ENCODE measurements around the gene PPIG.
"Not testable (repeated sequence)": the region's sequence is repeated elsewhere in the genome, so short reads cannot be mapped to it uniquely, and the experiment has no call there.

PPIG gene

DNA sequence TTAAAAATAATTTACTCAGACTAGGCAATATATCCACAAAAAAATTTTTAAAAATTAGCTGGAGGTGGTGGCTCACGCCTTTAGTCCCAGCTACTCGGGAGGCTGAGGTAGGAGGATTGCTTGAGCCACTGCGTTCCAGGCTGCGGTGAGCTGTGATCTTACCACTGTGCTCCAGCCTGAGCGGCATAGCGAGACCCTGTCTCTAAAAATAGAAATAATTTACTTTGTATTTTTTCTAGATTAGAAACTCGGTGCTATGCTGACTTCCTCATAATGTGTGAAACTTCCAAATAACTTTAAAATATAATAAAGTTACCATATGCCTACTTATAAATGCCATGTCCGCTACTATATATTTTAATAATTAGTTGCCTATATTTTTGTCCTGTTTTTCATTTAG is 6.7 kb downstream of the PPIG start:
- DNase-seq (ENCODE audit: low read depth in 2 of 2): no peak

DNA sequence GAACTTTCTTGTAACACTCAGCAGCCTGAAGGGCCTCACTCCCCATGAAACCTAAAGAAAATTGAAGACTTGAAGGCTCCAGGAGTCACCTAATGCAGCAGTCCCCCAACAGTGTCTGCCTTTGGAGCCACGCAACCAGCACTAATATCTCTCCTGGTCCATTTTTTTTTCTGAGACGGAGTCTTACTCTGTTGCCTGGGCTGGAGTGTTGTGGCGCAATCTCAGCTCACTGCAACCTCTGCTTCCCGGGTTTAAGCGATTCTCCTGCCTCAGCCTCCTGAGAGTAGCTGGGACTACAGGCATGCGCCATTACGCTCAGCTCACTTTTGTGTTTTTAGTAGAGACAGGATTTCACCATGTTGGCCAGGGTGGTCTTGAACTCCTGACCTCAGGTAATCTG is 12.4 kb downstream of the PPIG start:
- not testable (repeated sequence) for DNase-seq (ENCODE audit: low read depth in 2 of 2)

DNA sequence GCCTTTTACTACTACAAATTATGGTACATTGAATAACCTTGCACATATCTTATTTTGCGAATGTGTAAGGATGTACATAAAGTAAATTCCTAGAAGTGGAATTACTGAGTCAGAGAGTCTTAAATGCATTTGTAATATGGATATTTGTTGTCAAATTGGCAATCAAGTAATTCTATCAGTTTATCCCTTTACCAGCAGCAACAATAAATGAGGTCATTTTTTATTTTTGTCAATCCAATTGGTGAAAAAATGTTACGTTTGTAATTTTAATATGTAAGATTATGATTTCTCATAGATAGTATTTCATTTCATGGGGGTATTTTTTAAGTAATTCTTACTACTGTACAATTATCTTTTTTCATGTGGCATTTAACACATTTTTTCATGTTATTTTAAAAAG is 14.8 kb downstream of the PPIG start:
- DNase-seq (ENCODE audit: low read depth in 2 of 2): no peak

DNA sequence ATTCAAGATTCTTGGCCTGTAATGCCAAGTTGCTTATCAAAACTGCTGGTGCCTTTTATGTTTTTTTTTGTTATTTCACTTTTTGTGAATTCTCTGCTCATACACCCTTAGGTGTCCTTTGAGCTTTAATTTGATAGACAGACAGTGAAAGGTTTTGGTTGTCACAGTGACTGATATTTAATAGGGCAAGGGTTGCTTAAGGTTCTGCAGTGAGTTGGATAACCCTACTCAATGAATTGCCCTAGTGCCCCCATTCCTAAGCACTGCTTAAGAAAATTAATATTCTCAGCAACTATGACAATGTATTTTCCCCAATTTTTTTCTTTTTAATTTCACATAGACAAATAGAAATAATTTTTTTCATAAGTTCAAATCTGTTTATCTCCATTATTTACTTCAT is 15.4 kb downstream of the PPIG start:
- DNase-seq (ENCODE audit: low read depth in 2 of 2): no peak

DNA sequence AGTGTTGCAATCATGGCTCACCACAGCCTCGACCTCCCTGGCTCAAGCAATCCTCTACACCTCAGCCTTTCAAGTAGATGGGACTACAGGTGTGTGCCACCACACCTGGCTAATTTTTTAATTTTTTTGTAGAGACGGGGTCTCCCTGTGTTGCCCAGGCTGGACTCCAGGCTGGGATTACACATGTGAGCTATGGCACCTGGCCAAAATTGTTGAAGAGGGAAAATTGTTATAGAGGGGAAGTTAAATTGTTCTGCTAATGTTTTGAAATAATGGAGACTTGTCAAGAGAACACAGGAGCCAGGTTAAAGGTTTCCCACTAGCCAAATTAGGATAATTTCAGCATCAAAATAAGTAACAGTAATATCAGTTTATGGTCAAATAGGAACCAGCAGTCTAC is 25.1 kb downstream of the PPIG start:
- no peak for DNase-seq (ENCODE audit: low read depth in 2 of 2)

DNA sequence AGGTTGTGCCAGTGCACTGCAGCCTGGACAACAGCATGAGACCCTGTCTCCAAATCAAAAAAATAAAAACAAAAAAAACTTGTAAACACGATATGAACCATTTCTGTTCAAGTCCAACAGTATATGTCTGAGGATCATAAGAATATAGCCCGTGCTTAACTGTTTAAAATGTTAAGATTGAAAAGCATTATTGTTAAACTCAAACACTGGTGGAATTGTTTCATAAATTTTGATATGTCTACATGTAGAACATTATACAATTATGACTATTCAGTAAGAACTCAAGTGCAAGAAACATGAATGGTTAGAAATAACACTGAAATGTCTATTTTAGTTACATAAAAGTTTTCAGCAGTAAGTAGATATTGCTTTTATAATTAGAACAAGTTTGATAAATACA is 29.7 kb downstream of the PPIG start:
- no peak for DNase-seq (ENCODE audit: low read depth in 2 of 2)

DNA sequence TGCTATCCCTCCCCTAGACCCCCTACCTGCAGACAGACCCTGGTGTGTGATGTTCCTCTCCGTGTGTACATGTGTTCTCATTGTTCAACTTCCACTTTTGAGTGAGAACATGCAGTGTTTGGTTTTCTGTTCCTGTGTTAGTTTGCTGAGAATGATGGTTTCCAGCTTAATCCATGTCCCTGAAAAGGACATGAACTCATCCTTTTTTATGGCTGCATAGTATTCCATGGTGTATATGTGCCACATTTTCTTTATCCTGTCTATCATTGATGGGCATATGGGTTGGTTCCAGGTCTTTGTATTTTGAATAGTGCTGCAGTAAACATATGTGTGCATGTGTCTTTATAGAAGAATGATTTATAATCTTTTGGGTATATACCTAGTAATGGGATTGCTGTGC is 31.8 kb downstream of the PPIG start:
- DNase-seq (ENCODE audit: low read depth in 2 of 2): not testable (repeated sequence)

DNA sequence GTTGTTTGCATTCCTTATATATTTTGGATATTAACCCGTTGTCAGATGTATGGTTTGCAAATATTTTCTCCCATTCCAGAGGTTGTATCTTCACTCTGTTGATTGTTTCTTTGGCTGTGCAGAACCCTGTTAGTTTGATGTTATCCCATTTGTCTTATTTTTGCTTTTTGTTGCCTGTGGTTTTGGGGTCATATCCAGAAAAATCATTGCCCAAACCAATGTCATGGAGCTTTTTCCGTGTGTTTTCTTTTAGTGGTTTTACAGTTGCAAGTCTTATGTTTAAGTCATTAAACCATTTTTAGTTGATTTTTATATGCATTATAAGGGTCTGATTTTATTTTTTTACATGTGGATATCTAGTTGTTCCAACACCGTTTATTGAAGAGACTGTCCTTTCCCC is 35.8 kb downstream of the PPIG start:
- no peak for DNase-seq (ENCODE audit: low read depth in 2 of 2)

DNA sequence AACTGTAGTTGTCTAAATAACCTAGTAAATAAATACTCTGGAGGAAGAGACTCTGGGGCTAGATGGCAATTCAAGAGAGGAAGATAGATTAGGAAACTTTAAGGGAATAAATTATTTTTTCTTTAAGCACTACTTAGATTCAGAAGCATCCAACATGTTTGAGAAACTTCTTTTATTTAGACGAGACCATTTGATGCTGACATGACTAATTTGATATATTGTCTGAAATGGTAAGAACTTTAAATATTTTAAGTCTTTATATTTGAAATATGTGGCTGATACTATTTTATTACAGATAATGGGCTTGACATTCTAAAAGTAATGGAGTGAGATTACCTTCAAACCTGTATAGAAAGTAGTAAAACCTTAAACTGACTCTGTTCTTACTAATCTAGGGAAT is 36.4 kb downstream of the PPIG start:
- DNase-seq (ENCODE audit: low read depth in 2 of 2): no peak

DNA sequence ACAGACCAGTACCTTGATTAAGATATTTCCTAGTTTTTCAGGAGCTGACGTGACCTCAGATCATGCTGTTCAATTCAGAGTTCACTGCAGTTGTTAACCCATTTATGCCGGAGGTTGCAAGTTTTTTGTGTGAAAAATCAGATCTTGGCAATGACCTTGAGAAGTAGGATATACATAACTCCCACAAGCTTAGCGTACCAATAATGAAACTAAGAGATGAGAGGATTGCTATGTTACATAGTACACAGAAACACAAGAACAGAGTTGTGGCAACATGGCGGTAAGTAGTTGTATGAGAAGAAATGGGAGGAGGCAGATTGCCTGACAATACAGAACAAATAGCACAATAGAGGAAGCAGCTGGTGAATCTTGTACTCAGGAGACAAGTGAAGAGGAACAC is 39.1 kb downstream of the PPIG start:
- DNase-seq (ENCODE audit: low read depth in 2 of 2): no peak

DNA sequence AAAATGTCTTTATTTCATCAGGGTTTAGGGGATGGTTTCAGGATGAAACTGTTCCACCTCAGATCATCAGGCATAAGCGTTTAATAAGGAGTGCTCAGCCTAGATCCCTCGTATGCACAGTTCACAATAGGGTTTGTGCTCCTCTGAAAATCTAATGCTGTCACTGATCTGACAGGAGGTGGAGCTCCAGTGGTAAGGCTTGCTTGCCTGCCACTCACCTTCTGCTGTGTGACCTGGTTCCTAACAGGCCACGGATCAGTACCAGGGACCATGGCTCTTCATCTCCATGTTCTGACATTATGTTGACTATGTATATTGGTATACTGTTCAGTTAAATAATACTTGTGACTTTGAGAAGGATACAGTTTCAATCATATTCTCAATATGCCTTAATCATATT is 41.6 kb downstream of the PPIG start:
- DNase-seq (ENCODE audit: low read depth in 2 of 2): no peak

DNA sequence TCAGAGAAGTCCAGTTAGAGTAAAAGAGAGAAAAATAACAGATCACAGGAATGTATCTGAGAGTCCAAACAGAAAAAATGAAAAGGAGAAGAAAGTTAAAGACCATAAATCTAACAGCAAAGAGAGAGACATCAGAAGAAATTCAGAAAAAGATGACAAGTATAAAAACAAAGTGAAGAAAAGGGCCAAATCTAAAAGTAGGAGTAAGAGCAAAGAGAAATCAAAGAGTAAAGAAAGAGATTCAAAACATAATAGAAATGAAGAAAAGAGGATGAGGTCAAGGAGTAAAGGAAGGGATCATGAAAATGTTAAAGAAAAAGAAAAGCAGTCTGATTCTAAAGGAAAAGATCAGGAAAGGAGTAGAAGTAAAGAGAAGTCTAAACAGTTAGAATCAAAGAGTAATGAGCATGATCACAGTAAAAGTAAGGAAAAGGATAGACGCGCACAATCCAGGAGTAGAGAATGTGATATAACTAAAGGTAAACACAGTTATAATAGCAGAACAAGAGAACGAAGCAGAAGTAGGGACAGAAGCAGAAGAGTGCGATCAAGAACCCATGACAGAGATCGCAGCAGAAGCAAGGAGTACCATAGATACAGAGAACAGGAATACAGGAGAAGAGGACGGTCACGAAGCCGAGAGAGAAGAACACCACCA is 52.4 kb downstream of the PPIG start:
- no peak for DNase-seq (ENCODE audit: low read depth in 2 of 2)

DNA sequence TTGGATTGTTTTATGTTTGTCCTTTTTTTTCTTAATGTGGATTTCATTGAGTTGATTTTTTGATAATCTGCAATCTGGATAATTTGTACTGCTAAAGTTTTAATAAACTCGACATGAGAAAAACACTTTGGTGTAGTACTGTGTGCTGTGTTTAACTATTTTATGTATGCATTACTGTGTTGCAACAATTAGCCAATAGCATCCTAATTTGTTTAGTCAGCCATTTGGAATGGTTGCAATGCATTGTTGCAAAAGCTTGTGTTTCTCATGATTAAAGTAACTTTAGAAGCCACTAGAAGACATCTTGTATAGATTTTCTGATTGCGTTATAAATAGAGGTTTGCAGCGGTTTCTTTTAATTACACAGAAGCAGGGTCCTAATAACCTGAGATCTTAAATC is 53.5 kb downstream of the PPIG start:
- no peak for DNase-seq (ENCODE audit: low read depth in 2 of 2)

DNA sequence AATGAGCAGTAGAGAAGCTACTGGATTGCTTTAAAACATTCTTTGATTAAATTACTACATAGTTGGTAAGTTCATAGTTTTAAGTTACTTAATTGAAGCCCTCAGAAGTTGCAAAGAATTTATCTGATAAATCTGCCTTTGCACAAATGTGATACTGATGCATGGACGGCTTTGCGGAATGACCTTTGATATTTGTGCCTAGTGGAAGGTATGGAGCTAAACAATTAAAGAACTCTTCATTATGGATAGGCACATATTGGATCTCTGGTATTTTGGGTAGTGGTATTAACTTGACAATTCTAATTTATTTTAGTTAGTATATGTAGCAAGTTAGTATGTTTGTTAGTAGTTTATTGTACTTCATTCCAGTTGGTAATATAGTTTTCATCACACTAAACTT is 56.0 kb downstream of the PPIG start:
- DNase-seq (ENCODE audit: low read depth in 2 of 2): no peak

DNA sequence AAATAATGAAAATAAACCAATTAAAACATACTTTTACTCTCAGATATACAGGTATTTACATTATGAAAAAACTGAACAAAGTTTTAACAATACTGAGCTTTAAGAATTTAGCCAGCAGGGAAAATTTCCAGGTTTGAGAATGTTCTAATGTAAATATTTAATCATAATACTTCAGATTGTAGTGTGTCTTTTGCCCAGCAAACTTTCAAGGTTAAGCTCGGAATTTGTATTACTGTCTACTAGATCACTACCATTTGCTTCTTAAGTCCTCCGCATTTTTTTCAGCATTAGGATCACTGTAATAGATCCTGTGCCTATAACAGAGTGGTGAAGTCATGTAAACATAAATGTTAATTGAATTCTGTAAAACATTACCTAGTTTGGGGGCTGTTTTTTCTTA is 57.3 kb downstream of the PPIG start:
- no peak for DNase-seq (ENCODE audit: low read depth in 2 of 2)

DNA sequence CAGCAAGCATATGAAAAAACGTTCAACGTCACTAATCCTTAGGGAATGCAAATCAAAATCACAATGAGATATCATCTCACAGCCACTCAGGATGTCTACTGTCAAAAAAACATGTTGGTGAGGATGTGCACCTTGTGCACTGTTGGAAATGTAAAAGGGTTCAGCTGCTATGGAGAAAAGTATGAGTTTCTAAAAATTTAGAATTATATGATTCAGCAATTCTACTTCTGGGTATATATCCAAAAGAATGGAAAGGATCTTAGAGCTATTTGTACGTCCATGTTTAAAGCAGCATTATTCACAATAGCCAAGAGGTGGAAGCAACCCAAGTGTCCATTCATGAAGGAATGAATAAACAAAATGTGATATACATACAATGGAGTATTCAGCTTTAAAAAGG is 60.0 kb downstream of the PPIG start:
- DNase-seq (ENCODE audit: low read depth in 2 of 2): no peak

DNA sequence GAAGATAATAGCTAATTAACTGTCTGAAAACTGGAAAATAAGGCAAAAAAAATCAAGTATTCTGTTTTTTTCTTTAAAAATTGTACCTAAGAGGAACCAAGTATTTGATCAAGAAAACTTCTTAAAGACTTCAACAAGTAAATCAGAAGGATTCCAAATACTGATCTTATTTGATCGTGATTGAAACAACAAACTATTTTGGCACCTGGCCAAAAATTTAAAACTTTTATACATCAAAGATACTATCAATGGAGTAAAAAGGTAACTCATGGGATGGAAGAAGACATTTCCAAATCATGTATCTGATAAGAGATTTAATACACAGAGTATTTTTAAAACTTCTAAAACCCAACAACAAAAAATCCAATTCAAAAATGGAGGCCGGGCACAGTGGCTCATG is 63.3 kb downstream of the PPIG start:
- no peak for DNase-seq (ENCODE audit: low read depth in 2 of 2)

DNA sequence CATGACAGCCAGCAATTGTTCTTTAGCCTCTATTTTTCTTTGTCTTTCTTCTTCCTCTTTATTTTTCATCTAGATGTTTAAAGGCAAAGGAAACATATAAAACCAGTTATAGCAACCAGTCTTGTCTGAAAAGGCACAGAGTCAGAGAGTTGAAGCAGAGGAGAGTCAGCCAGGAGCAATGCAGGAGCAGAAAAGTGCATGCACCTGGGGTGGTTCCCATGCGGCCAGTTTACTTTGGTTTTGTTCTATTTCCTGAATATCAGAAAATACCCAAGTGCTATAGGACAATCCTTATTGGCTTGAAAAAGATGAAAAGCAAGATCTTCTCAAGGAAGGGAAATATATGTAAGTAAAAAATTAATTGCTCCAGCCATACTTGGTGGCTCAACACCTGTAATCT is 65.1 kb downstream of the PPIG start:
- no peak for DNase-seq (ENCODE audit: low read depth in 2 of 2)

DNA sequence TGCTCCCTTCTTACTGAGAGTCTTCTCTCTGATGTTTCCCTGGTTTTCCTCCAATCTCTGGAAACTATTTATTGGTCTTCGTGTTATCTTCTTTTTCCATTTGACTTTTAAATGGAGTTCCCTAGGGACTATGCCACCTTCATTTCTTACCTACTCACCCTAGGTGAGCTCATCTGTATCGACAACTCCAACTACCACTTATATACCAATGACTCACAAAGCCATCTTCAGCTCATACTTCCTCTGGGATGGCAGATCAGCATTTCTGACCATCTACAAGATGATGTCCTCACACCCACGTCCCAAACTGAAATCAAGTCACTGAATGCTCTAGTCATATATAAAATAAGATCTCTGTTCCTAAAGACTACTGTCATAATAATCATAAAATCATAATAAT is 69.5 kb downstream of the PPIG start:
- no peak for DNase-seq (ENCODE audit: low read depth in 2 of 2)

DNA sequence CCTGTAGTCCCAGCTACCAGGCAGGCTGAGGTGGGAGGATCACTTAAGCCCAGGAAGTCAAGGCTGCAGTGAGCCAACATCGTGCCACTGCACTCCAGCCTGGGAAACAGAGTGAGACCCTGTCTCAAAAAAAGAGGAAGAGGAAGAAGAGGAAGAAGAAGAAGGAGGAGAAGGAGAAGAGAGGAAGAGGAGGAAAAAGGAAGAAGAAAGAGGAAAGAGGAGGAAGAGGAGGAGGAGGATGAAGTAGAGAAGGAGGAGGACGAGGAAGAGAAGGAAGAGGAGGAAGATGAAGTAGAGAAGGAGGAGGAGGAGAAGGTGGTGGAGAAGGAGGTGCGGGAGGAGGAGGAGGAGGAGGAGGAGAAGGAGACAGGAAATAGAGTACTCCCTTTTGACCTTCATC is 72.0 kb downstream of the PPIG start:
- DNase-seq (ENCODE audit: low read depth in 2 of 2): no peak

DNA sequence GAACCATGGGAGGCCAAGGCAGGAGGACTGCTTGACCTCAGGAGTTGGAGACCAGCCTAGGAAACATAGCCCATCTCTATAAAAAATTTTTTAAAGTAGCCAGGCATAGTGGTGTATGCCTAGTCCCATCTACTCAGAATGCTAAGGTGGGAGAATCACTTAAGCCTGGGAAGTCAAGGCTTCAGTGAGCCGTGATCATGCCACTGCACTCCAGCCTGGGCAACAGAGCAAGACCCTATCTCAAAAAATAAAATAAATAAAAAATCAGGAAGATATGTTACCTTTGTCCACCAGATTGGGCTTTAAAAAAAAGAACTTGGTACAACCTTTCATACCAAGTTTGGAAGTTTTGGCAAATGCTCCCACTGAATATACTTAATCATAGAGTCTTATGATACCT is 74.7 kb downstream of the PPIG start:
- DNase-seq (ENCODE audit: low read depth in 2 of 2): no peak

DNA sequence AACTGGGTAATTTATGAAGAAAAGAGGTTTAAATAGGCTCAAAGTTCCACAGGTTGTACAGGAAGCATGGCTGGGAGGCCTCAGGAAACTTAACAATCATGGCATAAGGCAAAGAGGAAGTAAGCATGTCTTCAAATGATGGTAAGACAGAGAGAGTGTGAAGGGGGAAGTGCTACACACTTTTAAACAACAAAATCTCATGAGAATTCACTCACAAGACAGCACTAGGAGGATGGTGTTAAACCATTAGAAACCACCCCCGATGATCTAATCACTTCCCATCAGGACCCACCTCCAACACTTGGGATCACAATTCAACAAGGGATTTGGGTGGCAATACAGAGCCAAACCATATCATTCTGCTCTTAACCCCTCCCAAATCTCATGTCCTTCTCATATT is 75.2 kb downstream of the PPIG start:
- DNase-seq (ENCODE audit: low read depth in 2 of 2): no peak

DNA sequence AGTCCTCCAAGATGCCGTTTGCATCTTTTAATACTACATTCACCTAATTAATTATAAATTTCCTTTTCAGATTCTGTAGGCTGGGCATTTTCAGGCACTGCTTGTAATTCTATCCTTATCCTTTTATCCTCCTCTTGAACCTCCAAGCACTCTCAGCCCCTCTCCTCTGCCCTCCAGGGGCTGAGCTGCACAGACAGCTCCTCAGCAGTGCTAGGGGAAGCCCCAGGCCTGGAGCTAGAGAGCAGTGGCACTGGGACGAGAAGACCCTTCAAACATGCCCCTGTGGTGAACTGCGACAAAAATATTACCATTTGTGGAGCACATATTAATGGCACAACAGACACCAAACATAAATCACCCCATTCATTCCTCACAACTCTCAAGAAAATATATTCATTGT is 77.1 kb downstream of the PPIG start:
- no peak for DNase-seq (ENCODE audit: low read depth in 2 of 2)

DNA sequence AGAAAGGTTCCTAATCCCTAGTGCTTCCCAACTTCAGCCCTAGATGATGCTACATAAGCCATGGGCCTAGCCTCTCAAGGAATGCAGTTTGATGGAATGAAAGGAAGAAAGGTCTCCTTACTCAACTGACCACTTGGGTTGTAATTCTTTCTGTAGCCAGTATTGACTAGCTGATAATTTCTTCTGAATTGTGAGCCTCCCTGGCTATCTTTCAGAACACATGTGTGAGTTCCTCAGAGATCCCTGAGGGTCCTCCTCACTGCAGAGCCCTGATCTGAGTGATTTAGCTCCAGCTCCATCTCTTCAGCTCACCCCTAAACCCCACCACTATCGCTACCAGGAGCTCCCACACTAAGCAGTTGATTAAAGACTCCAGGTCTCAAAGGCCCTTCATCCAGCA is 78.6 kb downstream of the PPIG start:
- DNase-seq (ENCODE audit: low read depth in 2 of 2): no peak

DNA sequence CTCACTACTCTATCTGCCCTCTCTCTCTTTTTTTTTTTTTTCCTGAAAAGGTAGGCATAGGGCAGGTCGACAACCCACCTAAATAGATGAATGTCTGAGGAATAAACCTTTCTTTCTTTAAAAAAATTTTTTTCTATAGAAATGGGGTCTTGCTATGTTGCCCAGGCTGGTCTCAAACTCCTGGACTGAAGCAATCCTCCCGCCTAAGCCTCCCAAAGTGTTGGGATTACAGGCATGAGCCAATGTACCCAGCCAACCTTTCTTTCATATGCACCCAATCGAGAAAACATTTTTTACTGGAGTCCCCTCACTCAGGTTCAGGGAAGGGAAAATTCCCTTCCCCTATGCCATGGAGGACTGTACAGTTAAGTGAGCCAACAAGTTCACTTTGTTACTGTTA is 79.1 kb downstream of the PPIG start:
- DNase-seq (ENCODE audit: low read depth in 2 of 2): no peak

All from stimulated activated CD8-positive, alpha-beta memory T cell treated with anti-CD3 and anti-CD28 coated beads, Interleukin-7, amount 100 ng/mL, for 4 hours (primary cell).